Activated gamma-delta T cell (primary cell): ENCODE measurements around the gene CNTNAP2.
"Not testable (repeated sequence)": the region's sequence is repeated elsewhere in the genome, so short reads cannot be mapped to it uniquely, and the experiment has no call there.

Experiments used
- DNase-seq: peaks from one replicate; lab custom pipeline; 2025; lab: John Stamatoyannopoulos, UW

Gene CNTNAP2

DNA sequence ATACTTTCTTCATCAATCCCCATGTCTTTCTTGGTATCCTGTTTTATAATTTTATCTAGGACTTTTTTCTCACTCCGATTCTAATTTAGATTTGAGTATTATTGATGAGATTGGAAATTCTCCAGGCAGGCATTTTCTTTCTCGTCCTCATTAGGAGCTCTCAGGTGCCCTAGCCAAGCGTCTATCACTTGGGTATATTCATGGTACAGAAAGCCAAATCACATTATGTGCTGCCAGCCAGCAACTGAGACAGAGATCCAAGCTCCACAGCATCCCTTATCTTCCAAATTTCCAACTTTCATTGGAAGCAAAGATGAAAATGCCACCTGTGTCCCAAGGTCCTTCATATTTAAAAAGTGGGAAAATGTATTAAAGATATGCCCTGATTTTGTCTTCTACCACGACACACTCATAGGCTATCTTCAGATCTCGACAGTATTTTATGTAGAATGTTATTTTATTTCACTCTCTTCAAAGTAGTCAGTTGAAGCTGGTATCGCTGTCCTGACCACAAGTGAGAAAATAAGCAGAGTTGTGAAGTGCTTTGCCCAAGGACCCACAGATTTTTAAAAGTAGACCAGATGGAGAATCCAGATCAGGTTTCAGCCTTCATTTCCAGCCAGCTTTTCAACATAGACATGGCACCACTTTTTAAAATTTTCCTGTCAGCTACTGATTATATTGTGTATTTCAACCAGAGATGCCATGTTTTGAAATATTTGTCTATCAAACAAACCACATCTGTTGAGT, 773.4 kb downstream of the CNTNAP2 start:
- DNase-seq: no peak

DNA sequence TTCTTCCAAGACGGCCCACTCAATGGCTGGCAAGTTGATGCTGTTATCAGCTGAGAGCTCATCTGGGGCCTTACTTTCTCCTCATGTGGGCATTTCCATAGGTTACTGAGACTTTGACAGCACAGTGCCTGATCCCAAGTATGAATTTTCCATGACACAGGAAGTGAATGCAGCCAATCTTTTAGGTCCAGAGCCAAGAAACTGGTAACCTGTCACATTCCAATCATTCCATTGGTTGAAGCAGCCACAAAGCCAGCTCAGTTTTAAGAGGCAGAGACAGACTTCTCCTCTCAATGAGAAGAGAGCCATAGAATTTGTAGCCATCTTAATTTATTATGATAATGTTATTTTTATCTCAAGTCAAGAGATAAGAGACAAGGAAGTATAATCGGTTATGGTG, 775.5 kb downstream of the CNTNAP2 start:
- no peak for DNase-seq

DNA sequence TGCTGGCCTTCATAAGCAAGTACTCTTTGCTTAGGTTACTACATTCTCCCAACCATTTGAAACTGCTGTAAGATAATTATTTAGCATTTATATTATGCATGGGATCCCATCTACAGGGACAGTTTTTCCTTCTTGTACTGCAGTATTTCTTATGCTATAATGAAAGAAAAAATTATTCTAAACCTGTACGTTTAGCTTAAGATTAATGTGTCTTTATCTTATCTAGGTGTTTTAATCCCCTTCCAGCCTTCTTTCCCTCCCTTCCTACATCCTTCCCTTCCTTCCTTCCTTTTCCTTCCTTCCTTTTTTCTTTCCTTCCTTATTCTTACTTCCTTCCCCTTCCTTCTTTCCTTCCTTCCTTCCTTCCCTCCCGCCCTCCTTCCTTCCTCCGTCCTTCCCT, 778.3 kb downstream of the CNTNAP2 start:
- no peak for DNase-seq

DNA sequence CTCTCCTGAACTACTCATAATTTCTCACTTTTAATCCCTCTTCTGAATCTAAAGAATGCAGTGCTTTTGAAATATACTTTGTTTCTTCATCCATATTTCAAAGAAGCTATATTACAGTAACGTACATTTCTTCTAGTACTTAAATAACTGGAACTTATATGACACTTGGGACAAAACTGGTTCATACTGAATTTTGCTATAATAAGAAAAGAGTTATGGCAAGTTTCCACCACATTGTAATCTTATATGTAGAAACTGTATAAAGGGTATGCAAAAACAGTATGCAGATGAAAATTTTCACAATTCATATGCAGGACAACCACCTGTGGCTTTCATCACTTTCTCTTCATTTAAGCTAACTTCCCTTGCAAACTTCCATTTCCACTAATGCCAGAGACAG, 785.7 kb downstream of the CNTNAP2 start:
- DNase-seq: no peak

DNA sequence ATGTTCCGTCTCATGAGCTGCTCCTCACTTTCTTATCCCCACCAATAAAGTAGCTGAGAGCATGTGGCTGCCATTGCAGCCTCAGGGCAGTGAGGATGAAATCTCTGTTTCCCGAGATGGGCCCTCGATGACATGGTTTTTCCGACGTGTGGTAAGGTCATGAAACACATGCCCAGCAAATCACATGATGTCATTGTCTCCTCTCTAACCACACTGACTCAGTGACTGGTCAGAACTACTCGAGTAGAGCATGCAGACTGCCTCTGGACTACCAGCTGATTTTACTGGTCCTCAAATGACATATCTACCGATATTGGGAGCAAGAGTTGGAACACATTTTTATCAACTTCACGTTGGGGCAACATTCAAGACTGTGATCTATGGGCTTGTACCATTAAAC, 786.1 kb downstream of the CNTNAP2 start:
- no peak for DNase-seq

DNA sequence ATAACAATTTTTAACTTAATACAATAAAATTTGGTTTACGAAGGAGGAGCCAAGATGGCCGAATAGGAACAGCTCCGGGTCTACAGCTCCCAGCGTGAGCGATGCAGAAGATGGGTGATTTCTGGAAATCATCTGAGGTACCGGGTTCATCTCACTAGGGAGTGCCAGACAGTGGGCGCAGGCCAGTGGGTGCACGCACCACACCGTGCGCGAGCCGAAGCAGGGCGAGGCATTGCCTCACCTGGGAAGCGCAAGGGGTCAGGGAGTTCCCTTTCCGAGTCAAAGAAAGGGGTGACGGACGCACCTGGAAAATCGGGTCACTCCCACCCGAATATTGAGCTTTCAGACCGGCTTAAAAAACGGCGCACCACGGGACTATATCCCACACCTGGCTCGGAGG, 789.1 kb downstream of the CNTNAP2 start:
- not testable (repeated sequence) for DNase-seq

DNA sequence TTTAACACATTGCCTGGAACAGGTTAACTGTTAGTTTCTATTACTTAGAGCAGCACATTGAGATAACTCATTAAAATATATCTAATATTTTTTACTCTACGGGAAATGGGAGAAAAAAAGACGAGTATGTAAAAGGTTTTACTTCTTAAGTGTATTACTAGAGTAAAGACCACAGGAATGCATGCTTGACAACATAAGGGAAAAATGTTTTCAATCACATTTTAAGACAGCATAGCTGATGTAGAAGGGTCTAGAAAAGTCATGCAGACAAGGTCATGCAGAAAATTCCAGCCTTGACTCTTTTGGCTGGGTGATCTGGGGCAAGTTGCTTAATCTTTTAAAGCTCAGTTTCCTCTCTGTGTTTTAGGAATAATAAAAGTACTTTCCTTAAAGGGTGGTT, 806.2 kb downstream of the CNTNAP2 start:
- no peak for DNase-seq

DNA sequence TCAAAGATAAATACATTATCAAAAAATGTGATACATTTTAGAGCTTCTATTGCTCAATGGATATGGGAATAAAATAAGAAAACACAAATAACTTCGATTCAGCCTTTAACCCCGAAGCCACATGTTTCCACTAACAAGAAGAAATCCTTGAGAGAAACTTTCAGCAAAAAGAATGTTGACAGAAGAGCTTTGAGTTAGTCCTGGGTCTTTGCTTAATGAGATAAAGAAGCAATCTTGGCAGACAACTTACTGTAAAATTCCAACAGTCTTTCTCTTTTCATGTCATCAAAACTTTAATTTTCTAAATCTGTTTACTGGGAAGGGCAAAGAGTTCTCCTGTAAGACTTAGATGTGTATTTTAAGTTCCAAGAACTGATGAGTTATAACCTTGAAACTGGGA, 810.2 kb downstream of the CNTNAP2 start:
- DNase-seq: no peak

DNA sequence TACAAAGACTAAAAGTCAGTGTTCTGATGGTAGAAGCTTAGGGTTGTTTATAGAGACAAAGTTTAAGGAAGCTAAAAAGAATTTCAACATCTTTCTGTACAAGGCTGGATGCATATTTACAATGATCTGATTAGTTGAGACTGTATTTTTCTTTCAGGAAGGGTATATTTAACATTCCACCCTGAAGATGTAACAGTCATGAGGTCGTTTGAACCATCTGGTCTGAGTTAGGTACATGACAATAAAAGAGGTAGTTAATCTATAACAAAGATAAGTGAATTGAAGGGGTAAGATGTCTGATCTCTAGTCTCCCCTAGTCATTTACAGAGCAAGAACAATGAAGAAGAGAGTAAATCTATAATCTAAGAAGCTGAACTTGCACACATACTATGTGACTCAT, 821.2 kb downstream of the CNTNAP2 start:
- no peak for DNase-seq

DNA sequence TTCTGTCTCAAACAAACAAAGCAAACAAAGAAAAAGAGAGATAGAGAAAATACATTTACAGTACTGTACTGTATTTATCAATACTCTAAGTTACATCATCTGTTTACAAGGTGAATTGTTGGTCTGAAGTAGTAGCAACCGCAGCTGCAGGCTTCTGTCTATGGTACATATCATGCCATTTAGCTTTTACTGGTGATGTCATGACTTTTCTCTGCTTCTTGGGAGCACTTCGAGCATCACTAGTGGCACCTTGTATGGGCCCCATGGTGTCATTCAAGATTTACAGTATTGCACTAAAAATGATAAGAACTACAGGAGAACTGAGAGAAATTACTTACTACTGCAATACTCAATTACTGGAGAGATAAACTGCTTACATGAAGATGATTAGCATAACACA, 826.9 kb downstream of the CNTNAP2 start:
- no peak for DNase-seq

DNA sequence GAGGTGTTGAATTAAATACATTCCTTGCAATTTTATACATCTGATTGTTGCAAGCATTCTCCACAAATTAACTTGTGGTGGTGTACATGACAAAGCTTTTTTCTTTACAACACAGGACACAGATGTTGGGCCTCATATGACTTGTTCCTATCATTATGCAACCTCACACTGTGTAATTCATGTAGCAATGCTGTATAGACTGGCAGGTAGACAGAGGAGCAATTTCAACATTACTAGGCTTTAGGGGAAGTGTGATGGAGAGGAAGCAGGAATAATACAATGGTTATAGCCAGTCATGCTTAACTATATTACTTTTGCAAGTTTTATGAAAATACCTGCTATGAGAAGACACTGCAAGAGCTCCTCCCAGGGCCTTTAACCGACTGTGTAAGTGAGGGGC, 832.1 kb downstream of the CNTNAP2 start:
- no peak for DNase-seq

DNA sequence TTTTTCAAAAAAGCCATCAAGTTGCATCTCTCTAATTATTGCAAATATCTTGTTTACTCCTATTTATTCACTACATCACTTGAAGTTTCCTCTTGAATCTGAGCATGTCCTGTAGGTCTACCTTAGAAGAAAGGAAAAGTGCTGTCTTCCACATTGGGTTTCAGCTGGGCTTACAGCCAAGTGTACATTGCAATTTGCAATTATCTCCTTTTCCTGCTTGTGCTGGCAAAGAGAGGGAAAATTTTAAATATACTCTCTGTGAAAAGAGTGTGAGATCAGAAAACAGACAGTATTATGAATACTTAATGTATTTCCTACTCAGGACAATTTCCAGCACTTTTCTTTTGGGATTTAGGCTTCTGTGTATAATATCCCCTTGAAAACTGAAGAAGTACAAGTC, 839.7 kb downstream of the CNTNAP2 start:
- DNase-seq: no peak

DNA sequence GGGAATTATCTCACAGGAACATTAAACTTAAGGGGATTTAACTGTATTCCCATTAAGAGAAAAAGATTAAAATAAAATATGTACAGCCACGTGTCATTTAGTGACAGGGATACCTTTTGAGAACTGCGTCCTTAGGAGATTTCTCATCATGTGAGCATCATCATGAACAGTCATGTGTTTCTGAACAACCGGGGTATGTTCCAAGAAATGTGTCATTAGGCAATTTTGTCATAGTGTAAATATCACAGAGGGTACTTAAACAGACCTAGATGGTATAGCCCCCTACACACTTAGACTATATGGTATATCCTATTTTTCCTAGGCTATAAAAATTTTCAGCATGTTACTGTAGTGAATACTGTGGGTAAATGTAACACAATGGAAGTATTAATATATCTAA, 840.3 kb downstream of the CNTNAP2 start:
- DNase-seq: no peak

DNA sequence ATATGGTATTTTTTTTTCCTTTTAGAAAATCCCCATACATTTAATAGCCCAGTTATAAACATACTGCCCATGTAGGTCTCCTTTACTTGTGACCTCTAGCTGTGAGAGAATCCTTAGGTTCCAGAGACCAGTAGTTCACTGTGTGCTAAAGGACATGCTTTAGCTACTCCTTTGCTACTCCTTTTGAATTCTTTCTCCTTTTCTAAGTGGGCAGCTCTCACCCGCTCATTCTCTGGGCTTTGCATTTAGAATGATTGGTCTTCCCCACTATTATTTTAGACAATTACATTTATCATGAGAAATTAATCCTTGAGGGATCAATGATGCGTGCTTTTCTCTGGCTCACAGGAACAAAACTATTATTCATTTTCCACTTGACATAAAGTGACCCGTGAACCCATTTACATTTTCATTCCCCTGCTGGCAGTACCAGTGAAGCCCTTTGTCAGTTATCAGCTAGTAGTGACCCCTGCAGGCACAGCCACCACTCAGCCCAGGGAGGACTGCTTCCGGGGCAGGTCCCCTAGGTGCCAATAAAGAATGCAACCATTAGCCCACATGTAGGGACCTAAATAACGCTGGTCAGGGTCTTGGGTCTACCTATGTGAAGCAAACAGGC, 844.3 kb downstream of the CNTNAP2 start:
- no peak for DNase-seq

DNA sequence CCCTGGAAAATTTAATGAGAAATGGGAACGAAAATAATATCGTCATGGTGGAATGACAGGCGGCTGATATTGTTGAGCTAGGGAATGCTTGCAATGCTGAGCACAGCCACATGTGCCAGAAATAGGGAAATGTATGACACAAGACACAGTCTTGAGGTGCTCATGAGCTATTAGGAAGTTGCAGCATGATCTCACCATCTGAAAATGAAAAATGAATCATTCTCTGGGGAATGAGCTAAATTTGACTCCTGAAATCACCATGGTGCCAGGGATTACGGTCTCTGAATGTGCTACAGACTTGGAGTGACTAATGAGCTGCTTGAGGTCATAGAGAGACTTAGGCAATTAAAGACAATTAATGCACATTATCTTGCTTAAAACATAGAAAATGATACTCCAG, 845.0 kb downstream of the CNTNAP2 start:
- no peak for DNase-seq

DNA sequence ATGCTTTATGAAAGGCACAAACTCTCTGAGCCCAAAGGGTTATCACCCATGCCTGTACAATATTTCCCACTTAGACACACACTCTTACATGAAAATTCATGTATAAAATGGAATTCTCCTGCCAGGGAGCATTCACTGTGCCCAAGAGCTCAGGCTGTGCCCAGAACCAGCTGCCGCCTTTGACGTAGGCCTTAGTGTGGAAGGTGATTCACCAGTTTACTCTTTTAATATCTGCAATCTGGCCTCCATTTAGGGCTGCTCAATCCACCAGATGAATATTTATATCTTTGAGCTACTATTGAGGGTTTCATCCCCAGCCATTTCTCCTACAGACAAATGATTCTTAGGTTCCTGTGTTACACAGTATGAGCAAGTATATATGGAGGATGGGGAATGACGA, 849.7 kb downstream of the CNTNAP2 start:
- no peak for DNase-seq

DNA sequence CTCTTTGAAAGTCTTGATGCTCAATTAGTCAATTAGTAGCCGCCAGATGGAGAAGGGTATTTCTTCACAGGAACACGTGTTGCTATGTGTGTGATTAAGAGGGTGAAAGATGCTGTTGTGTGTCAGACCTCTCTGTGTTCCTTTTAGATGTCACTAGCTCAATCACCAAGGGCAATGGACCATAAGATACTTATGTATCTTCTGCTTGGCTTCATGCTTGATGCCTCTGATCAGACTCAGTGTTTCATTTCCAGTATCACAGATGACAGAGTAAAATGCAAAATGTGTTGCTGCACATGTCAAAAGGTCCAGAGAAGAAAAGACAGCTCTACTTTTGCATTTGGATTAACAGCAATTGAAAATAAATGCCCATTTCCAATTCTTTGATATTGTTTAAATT, 865.9 kb downstream of the CNTNAP2 start:
- DNase-seq: no peak

DNA sequence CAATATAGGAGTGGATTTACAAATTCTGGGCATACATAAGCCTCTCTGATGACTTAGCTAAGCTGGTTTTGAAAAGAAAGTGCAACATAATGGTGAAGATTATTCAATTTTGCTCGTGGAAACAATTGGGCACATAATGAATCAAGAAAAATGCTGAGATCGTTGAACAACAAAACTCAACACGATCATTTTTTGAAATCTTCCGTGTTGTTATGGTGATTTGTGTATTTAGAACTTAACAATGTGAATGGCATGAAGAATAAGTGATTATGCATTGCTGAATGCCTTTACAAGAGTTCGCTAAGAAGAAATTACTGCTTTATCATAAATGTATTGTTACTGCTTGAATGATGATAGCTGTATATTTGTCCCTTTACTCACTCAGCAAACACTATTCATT, 875.0 kb downstream of the CNTNAP2 start:
- DNase-seq: no peak

DNA sequence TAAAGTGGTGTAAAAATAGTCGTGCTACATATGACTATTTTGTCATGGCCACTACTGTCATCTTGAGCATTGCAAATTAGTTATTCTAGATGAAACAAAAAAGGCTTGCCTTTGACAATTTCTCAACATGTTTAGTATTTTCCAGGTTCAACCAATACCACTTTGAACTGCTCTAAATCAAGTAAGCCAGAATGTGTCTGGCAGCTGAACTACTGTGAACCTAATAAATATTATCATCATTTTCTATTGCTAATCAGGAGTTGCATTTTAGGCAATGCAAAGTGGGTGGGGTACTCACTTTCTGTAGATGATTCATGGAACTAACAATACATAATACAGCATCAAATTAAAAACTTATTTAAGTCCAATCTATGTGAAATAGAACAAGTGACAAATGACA, 877.2 kb downstream of the CNTNAP2 start:
- DNase-seq: no peak

DNA sequence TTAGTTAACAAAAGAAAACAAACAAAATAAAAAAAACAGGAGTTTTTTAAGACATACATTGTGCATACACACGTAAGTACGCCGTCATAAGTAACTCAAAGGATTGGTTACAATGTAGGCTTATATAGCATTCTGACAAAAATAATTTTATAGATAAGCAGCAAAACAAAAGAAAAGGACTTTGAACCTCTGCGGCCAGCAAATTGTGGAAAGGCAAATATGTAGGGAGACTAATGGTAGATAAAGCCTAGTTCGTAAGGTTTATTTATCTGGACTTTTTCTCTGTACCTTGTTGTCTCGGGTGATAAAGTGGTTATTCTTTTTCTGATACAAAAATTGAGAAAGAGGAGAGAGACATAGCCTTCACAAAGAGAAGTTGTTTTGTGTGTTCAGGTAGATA, 891.9 kb downstream of the CNTNAP2 start:
- no peak for DNase-seq

DNA sequence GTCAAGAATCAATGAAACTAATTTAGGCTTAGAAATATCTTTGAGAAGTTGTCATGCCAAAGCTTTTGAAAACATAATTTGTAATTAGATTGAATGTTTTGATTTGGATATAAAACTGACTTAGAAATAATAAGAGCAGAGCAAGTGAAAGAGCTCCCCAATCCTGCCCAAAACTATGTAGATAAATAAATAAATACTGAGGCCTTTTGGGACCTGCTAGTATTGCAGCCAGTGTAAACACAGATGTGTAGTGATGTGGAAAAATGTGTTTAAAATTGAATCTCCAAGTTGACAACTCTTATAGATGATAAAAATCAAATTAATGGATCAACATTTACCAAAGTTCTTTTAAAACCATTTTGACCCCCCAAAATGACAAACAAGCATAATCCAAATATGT, 896.1 kb downstream of the CNTNAP2 start:
- DNase-seq: no peak

DNA sequence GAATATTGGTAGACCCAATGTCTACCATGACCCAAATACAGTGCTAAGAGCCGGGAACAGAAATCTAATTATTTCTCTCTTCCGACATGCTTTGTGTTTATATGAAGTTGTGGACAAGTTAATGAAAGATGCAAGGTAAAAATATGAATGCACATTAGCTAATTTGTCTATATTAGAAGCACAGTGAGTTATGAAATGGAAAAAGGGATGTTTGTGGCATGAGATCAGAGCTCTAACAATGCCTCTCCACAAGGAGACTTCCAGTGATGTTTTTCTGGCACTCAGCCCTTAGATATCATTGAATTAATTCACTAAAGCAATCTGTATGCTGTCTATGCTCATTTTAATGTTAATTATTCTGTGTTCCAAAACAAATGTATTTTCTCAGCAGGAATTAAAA, 897.2 kb downstream of the CNTNAP2 start:
- DNase-seq: no peak

DNA sequence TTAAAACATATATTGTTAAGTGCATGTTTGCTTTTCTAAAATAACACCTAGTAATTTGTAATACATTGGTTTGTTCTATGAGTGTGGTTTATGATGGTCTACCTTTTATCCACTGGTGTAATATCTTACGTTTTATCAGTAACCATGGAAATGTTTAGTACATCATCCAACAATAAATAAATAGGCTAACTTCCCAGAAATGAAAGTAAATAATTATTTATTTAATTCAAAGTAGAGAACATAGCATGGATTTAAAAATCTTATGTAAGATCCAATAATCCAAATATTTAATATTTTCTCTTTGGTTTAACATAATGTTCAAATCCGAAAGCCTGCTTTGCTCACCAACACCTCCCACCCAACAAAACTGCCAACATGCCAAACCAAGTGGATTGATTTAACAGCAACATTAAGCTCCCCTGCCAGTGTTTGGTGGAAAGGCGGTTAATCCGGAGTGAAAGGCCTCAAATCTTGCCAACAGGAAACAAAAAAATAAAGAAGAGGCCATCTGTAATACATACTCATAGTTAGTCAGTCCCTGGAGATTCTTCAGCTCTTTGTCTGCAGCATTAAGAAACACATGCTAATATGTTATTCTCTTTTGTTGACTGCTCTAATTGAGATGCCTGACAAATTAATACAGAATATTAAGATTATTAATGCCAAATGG, 897.8 kb downstream of the CNTNAP2 start:
- no peak for DNase-seq
